Measurements from ENCODE around the gene OTOS.

OTOS gene

GRCh38 chr2:240151477-240152031 is 11.1 kb upstream of the OTOS start:
- no peak for DNase-seq (ENCODE audit: low spot score)

DNA sequence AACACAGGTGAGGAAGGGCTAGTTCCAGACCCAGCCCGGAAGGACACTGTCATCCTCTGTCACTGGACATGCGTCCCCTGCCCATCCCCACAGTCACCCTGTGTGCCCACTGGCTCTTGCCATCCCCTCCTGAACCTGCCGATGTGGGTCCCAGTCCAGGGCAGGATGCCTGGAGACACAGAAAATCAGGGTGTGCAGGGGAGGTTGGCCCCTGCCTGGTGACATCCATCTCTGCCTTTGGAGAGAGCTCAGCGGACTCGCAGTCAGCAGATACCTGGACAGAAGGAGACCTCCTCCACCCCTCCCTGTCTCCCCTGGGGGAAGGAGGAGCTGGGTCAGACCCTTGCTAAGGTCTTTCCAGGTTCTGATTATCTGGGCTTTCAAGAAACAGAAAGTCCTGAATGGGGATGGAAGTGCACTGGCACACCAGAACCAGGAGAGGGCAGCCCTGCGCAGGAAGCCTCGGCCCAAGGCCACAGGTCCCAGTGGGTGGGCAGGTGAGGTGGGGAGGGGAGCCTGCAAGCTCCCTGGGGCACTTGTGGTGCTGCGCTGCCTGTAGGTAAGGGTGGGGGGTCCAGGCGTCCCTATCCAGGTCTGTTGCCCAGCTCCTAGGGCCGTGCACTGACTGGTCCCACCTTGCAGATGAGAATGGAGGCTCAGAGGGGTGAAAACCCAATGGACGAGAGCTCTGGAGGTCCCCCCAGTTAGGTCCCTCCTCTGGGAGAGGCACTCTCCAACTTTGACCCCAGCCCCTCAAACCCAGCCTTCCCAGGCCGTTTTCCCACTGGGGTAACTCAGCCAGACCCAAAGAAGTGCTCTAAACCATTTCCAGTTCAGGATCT is 9.7 kb upstream of the OTOS start:
- DNase-seq (ENCODE audit: low spot score): no peak

GRCh38 chr2:240147911-240148587 is 7.6 kb upstream of the OTOS start:
- no peak for DNase-seq (ENCODE audit: low spot score)

GRCh38 chr2:240147382-240147781 is 6.9 kb upstream of the OTOS start:
- no peak for DNase-seq (ENCODE audit: low spot score)

GRCh38 chr2:240146627-240147278 is 6.3 kb upstream of the OTOS start:
- DNase-seq (ENCODE audit: low spot score): no peak

GRCh38 chr2:240146141-240146561 is 5.7 kb upstream of the OTOS start:
- no peak for DNase-seq (ENCODE audit: low spot score)

GRCh38 chr2:240145461-240145860 is 5.0 kb upstream of the OTOS start:
- DNase-seq (ENCODE audit: low spot score): no peak

DNA sequence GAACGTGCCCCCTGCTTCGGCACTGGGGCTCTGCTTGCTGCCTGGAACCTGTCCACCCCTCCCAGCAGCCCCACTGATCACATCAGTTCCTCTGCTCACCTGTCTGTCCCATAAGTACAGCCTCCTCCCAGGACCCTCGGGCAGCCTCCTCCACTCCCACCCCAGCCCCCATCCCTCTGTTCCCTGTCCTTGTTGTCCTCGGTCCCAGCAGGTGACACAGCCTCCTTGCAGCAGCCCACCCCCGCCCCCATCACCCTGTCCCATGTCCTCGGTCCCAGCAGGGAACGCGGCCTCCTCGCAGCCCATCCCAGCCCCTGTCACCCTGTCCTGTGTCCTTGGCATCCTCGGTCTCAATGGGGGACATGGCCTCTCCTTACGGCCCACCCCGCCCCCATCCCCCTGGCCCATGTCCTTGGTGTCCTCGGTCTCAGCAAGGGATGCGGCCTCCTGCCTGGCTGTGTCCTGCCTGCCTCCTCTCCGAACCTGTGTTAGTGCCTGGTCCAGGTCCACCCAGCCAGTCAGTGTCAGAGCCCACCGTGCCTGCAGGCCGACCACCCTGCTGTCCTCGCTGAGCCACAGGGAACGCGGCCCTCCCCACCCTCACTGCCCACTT is 4.3 kb upstream of the OTOS start:
- no peak for DNase-seq (ENCODE audit: low spot score)

- DNase-seq (ENCODE audit: low spot score): peak; percentile 65
Observed at GRCh38 chr2:240143801-240144648, 3.6 kb upstream of the OTOS start.

DNA sequence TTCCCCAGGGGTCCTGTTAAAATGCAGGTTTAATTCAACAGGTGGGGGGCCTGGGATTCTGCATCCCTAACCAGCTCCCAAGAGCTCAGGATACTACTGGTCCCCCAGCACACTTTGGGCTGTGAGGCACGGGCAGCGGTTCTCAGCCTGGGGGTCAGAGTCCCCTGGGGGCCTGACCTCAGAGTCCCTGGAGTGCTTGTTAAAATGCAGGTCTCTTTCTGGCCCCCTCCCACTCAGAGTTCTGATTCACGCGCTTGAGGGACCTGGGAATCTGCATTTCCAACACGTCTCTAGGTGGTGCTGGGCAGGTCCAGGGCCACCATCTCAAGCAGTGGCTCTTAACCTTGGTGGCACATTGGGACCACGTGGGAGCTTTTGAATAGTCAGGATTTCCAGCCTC is 2.8 kb upstream of the OTOS start:
- DNase-seq (ENCODE audit: low spot score): no peak

DNA sequence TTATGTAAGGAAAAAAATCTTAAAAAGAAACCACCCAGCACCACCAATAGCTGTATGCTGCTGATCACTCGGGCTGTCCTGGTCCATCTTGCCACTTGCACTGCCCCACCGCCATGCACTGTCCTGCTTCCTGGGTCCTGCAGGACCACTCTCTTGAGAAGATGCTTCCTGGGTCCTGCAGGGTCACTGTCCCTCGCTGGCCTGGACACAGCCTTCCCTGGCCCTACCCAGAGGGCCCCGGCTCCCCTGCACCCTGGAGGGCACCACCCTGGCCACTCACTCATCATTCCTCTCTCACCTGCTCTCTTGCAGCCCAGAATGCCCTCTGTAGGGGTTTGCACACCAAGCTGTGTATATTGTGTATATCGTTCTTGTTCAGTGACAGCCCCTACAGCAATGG is 2.4 kb upstream of the OTOS start:
- DNase-seq (ENCODE audit: low spot score): no peak

GRCh38 chr2:240142256-240142775 is 1.9 kb upstream of the OTOS start:
- DNase-seq (ENCODE audit: low spot score): no peak

DNA sequence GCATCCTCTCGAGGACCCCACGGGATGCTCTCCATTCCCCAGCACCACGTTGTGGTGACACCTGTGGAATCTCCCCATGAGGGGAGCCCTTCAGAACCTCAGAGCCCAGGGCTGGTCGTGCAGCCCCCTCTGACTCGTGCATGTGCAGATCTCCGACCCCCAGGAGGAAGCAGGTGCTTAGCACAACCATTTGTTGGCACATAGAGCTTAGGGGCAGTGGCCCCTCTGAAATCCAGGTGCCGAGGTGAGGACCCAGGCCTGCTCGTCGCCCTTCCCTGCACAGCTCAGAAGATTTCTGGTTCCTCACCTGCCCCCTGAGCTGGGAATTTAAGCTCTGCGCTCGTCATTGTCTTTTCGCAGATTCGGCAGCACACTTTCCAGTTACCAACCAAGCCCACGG is 1.3 kb upstream of the OTOS start:
- no peak for DNase-seq (ENCODE audit: low spot score)

DNA sequence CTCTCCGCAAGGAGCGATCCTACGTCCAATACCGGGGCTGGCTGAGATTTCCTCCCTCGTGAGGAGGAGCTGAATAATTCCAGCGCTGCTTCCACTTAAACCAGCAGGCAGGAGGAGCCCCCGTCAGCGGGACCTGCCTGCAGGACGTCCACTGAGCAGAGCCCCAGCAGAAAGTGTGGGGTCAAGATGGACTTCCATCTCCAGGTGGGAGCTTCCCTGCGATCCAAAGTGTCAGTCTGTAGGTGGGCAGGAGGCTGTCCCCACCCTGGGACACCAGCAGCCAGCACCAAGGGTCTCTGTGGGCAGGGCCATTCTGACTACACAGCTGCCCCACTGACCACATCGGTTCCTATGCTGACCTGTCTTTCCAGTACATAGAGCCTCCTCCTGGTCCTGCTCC is 462 bp upstream of the OTOS start:
- DNase-seq (ENCODE audit: low spot score): no peak

- DNase-seq (ENCODE audit: low spot score): no peak
Observed at GRCh38 chr2:240139666-240140393, 628 bp downstream of the OTOS start.

DNA sequence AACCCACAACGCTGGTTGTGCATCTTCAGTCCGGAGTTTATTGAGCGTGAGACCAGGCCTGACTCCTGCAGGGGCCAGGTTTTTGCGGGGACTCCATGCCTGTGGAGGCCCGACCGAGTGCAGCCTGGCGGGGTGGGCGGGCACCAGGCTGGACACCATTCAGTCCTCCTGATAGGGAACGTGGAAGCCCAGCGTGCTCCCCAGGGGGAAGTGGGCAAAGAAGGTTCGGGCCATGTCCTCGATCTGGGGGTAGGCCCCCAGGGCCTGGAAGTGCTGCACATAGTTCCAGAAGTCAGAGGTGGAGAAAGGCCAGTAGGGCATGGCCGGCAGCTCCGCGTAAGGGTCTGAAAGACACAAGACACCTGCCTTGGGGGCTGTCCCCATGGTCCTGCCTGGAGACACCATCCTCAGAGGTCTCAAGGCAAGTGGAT is 1.4 kb downstream of the OTOS start:
- DNase-seq (ENCODE audit: low spot score): no peak

- DNase-seq (ENCODE audit: low spot score): no peak
Observed at GRCh38 chr2:240138254-240138984, 2.0 kb downstream of the OTOS start.

DNA sequence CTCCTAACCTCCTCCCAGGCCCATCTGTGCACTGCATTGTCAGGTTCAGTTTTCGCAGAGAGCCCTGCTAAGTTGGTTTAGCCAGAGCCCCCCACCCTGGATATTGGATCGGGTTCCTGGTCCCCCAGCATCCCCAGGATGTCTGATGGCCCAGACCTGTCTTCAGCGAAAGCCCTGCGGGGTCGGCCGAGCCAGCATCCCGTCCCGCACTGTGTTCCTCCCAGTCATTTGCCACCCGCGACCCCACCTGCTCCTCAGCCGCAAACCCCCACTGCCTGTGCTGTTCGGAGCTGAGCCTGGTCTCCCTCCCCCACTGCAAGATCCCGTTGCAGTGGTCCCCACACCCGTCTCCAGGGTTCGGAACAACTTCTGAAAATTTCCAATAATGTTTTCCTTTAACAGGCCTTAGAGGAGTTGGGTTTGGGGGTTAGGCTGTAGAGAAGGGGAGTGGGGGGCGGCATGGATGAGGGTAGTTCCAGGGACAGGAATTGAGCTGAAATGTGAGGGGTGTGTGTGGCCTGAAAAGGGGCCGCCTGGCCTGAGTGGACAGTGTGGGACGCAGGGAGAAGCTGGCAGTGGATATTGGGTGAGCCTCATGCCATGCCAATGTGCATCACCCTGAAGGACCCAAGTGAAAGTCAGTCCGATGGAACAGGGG is 2.7 kb downstream of the OTOS start:
- DNase-seq (ENCODE audit: low spot score): no peak

GRCh38 chr2:240136671-240137292 is 3.7 kb downstream of the OTOS start:
- DNase-seq (ENCODE audit: low spot score): no peak

Data from hematopoietic multipotent progenitor cell treated with erythropoietin and hydrocortisone succinate and interleukin-3 and kit ligand, for 15 days (in vitro differentiated cells).